ENCODE data around the gene LMOD1.

Gene LMOD1

GRCh38 chr1:201851949-201852348 lies 94.4 kb downstream of the LMOD1 start:
- DNase-seq, result no peak

- no peak for DNase-seq
These were observed 96.3 kb downstream of the LMOD1 start for GRCh38 chr1:201850053-201850397.

- no peak for DNase-seq
These were observed 96.8 kb downstream of the LMOD1 start for GRCh38 chr1:201849372-201850052.

- DNase-seq, result no peak
These were observed 98.1 kb downstream of the LMOD1 start for GRCh38 chr1:201848230-201848629.

- no peak for DNase-seq
These were observed 99.2 kb downstream of the LMOD1 start for GRCh38 chr1:201847150-201847549.
